Suprapubic skin (tissue), 4 donors: ENCODE data around the gene RPTOR. TPM values are rescaled to one million over a fixed set of nuclear protein-coding genes. Genes with fewer than 3 reads are reported as not detected.

Source experiments
- DNase-seq, 2 donors: peaks; one replicate each; pipeline ENCODE4 v3.0.0-alpha.2; 2019; ENCODE audit warnings: low spot score in 2 of 2
- H3K27ac ChIP-seq: fragments of 200-600 bp; sonication (generic); one replicate; pipeline ENCODE4 v1.5.1; 2019
- H3K27me3 ChIP-seq: fragments of 200-600 bp; sonication (generic); one replicate; pipeline ENCODE4 v1.5.1; 2019
- H3K36me3 ChIP-seq: fragments of 200-600 bp; sonication (generic); one replicate; pipeline ENCODE4 v1.5.1; 2019
- H3K4me1 ChIP-seq: fragments of 200-600 bp; sonication (generic); one replicate; pipeline ENCODE4 v1.5.1; 2019
- H3K4me3 ChIP-seq: fragments of 200-600 bp; sonication (generic); one replicate; pipeline ENCODE4 v1.5.1; 2019; ENCODE audit warnings: mild to moderate bottlenecking
- H3K9me3 ChIP-seq: fragments of 200-600 bp; sonication (generic); one replicate; pipeline ENCODE4 v1.5.1; 2019
- EP300 ChIP-seq: sonication (generic); formaldehyde crosslinking; IDR thresholded peaks from one replicate; pipeline ENCODE4 v1.6.1; 2017; ENCODE audit warnings: antibody characterized with exemption
- POLR2A ChIP-seq, 2 donors: fragments of 450-650 bp; IDR thresholded peaks; one replicate each; pipeline ENCODE4 v1.6.1; 2017; ENCODE audit warnings: antibody characterized with exemption in 2 of 2, mild to moderate bottlenecking in 2 of 2, moderate library complexity in 2 of 2
- POLR2AphosphoS5 ChIP-seq, 3 donors: sonication (generic); formaldehyde crosslinking; IDR thresholded peaks; one replicate each; pipeline ENCODE4 v1.6.1; 2017; ENCODE audit warnings: antibody characterized with exemption in 3 of 3
- WGBS: methylation state at CpG from one replicate; pipeline ENCODE4 v1.1.5; 2018; 5-methylcytosine and 5-hydroxymethylcytosine counted together
- total RNA-seq, 4 donors: library from RNA; depleted of rRNA; stranded (reverse); fragments of >200 nt; gene quantifications; one replicate each; pipeline ENCODE4 v1.1.0, GENCODE V29; 2016
- TF ChIP-seq, protein P1 (sequence below), 2 donors: fragments of 200-600 bp in 1 of 2; fragments of 450-650 bp in 1 of 2; sonication (generic) in 1 of 2; IDR thresholded peaks; one replicate each; pipeline ENCODE4 v1.5.1; 2016 to 2019; ENCODE audit warnings: antibody characterized with exemption in 2 of 2, mild to moderate bottlenecking in 1 of 2, moderate library complexity in 1 of 2

Gene RPTOR
- total RNA-seq, 4 donors from 2014 or later, result 45.8 to 84.6 (median 53.0) TPM

DNA sequence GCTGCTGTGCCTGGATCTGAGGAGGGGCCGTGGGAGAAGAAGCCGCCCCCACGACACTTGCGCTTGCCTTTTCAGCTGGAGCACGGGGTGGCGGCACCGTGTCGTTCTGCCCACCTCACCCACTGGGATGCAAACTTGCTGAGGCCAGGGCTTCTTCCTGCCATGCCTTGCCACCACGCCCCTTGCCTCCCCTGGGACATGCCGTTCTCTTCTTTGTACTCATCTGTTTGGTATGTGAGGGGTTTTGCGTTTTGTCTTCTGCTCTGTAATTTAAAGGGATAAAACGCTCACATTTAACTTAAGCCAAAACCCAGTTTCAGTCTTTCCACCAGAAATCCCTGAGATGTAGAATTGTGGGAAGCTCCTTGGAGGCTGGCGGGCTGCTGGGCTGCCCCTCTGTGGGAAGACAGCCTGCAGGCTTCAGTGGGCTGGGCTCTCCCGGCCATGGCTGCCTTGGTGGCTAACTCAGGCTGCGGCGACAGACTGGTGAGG is 180.2 kb downstream of the RPTOR start:
- H3K27me3 ChIP-seq, result no peaks in the 10 kb centered on the region
- H3K27ac ChIP-seq, result no peak overlapping the region
- peaks cover 4% of the 10 kb centered on the region for H3K36me3 ChIP-seq
- no peak for DNase-seq
- TF ChIP-seq POLR2A (IDR thresholded peaks at IDR 0.05), result no peak
- no peak for TF ChIP-seq EP300
- no peak overlapping the region for H3K4me3 ChIP-seq
- WGBS, result 78% methylated on average over 16 of the region's 16 CpGs
- no peaks in the 10 kb centered on the region for H3K9me3 ChIP-seq
- peaks cover 19% of the 10 kb centered on the region for H3K4me1 ChIP-seq

DNA sequence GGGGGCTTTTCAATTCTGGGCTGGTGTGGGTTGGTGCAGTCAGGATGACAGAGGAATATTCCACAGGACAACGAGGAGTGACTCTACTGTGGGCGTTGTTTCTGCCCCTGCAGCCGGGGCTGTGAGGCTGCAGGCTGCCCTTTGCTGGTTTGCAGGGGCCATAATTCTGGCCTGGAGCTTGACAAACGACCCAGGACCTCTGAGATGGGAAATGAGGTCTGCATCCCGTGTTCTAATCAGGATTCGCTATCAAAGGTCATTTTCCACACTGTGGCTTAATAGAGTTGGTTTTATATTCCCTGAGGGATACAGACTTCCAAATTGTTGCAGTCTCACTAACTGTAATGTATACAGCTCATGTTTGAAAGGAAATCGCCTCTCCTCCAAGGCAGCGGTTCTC is 180.9 kb downstream of the RPTOR start:
- Histone ChIP-seq H3K27me3 (no peaks in the 10 kb centered on the region), H3K4me3 (no peak overlapping the region), H3K9me3 (no peaks in the 10 kb centered on the region), H3K4me1 (peaks cover 21% of the 10 kb centered on the region), H3K36me3 (peaks cover 4% of the 10 kb centered on the region), H3K27ac (no peak overlapping the region)
- WGBS, result 58% methylated on average over 8 of the region's 8 CpGs
- DNase-seq, result no peak
- TF ChIP-seq, protein P1, sequence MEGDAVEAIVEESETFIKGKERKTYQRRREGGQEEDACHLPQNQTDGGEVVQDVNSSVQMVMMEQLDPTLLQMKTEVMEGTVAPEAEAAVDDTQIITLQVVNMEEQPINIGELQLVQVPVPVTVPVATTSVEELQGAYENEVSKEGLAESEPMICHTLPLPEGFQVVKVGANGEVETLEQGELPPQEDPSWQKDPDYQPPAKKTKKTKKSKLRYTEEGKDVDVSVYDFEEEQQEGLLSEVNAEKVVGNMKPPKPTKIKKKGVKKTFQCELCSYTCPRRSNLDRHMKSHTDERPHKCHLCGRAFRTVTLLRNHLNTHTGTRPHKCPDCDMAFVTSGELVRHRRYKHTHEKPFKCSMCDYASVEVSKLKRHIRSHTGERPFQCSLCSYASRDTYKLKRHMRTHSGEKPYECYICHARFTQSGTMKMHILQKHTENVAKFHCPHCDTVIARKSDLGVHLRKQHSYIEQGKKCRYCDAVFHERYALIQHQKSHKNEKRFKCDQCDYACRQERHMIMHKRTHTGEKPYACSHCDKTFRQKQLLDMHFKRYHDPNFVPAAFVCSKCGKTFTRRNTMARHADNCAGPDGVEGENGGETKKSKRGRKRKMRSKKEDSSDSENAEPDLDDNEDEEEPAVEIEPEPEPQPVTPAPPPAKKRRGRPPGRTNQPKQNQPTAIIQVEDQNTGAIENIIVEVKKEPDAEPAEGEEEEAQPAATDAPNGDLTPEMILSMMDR (IDR thresholded peaks at IDR 0.05), result no peak
- TF ChIP-seq POLR2A (IDR thresholded peaks at IDR 0.05) (no peak), POLR2AphosphoS5 (IDR thresholded peaks at IDR 0.05) (no peak), EP300 (no peak)

DNA sequence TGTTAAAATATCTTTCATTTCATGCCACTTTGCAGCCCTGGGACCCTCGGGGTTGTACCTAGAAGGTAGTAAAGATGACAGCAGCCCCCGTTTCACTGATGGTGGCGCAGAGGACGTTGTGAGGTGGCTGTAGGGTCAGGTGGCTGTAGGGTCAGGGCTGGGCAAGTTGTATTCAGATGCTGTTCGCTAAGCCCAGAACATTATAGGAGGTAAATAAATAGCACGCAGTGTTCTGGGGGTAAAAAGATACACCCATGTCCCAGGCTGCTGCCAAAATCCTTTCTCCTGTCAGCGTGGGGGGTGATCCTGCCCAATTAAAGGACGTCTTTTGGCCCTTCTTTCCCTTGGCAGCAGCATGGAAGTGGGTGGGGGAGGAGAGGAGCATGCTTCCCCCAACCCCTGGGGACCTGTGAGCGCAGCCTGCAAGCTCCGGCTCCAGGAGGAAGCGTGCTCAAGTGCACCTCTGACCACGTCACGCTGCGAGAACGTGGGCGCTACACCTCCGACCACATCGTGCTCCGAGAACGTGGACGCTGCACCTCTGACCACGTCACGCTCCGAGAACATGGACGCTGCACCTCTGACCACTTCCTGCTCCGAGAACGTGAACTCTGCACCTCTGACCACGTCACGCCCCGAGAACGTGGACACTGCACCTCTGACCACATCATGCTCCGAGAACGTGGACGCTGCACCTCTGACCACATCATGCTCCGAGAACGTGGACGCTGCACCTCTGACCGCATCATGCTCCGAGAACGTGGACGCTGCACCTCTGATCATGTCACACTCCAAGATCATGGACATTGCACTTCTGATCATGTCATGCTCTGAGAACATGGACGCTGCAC is 182.1 kb downstream of the RPTOR start:
- no peak overlapping the region for H3K27ac ChIP-seq
- H3K36me3 ChIP-seq, result peaks cover 10% of the 10 kb centered on the region
- peaks cover 12% of the 10 kb centered on the region for H3K4me1 ChIP-seq
- TF ChIP-seq, protein P1 (IDR thresholded peaks at IDR 0.05), result no peak
- TF ChIP-seq POLR2A (IDR thresholded peaks at IDR 0.05) (no peak), POLR2AphosphoS5 (IDR thresholded peaks at IDR 0.05) (no peak), EP300 (no peak)
- H3K27me3 ChIP-seq, result no peaks in the 10 kb centered on the region
- no peak for DNase-seq
- H3K4me3 ChIP-seq, result no peak overlapping the region
- no peaks in the 10 kb centered on the region for H3K9me3 ChIP-seq
- 90% methylated on average over 37 of the region's 42 CpGs for WGBS

DNA sequence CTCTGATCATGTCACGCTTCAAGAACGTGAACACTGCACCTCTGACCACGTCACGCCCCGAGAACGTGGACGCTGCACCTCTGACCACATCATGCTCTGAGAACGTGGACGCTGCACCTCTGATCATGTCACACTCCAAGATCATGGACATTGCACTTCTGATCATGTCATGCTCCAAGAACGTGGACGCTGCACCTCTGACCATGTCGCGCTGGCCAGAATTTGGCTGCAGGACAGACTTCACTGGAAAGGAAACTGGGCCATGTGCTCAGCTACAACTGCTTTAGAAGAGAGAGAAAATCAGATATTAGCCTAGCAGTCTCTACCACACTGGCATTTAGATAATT is 182.7 kb downstream of the RPTOR start:
- Histone ChIP-seq H3K4me1 (peaks cover 12% of the 10 kb centered on the region), H3K27ac (no peak overlapping the region), H3K27me3 (no peaks in the 10 kb centered on the region), H3K9me3 (no peaks in the 10 kb centered on the region), H3K4me3 (no peak overlapping the region), H3K36me3 (peaks cover 10% of the 10 kb centered on the region)
- no peak for DNase-seq
- WGBS, result 92% methylated on average over 13 of the region's 13 CpGs
- TF ChIP-seq POLR2A (IDR thresholded peaks at IDR 0.05) (no peak), EP300 (no peak), POLR2AphosphoS5 (IDR thresholded peaks at IDR 0.05) (no peak)
- TF ChIP-seq, protein P1 (IDR thresholded peaks at IDR 0.05), result no peak

DNA sequence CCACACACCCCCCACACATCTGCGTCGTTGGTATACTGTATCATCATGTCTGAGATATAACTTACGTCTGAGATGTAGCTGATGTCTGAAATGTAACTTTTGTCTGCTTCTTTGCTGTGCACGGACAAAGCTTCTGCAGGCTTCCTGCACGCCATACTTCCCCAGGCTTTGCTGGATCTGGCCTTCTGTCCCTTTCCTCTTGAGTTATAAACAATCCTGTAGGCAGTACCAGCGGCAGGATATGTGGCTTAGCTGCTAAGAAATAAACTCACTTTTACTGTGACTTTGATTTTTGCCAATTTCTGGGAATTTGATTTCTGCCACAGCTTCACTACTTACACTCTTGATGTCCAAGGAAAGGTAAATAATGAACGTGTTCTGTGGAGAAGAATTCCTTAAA is 184.4 kb downstream of the RPTOR start:
- Histone ChIP-seq H3K36me3 (peaks cover 10% of the 10 kb centered on the region), H3K4me3 (no peak overlapping the region), H3K4me1 (peaks cover 12% of the 10 kb centered on the region), H3K9me3 (no peaks in the 10 kb centered on the region), H3K27me3 (no peaks in the 10 kb centered on the region), H3K27ac (no peak overlapping the region)
- no peak for TF ChIP-seq EP300
- no peak for TF ChIP-seq POLR2AphosphoS5 (IDR thresholded peaks at IDR 0.05)
- TF ChIP-seq, protein P1 (IDR thresholded peaks at IDR 0.05), result no peak
- no peak for TF ChIP-seq POLR2A (IDR thresholded peaks at IDR 0.05)
- WGBS, result 81% methylated on average over 7 of the region's 7 CpGs
- no peak for DNase-seq
